Measurements from ENCODE around the gene AOC3. TPM values are rescaled to one million over a fixed set of nuclear protein-coding genes. Genes with fewer than 3 reads are reported as not detected.

Gene AOC3
- total and polyA plus RNA-seq, 4 donors, result 2.0 to 18.2 (median 4.7) TPM

- under 1% methylated on average over 71 of the region's 71 CpGs for WGBS
- H3K27ac ChIP-seq (ENCODE audit: low read depth in 1 of 2, low read length in 2 of 2), result peak within 1 kb of the TSS; percentile 87 to 95
- H3K4me1 ChIP-seq (ENCODE audit: control insufficient read depth in 4 of 4, insufficient read depth in 4 of 4, low read length in 3 of 4), result peaks cover 2 to 32% (median 24%) of the 10 kb centered on the region in 4 donors
- no peaks in the 10 kb centered on the region for H3K9me3 ChIP-seq (ENCODE audit: control insufficient read depth in 4 of 4, low read length in 3 of 4)
- TF ChIP-seq FOXA2 (IDR thresholded peaks at IDR 0.05), result no peak
- TF ChIP-seq MAX (IDR thresholded peaks at IDR 0.05), result peak; percentile 99
- peak; percentile 32 for TF ChIP-seq SP1 (IDR thresholded peaks at IDR 0.05)
- peak in 1 of 2 donors; percentile 27 for TF ChIP-seq HNF4A (conservative IDR thresholded peaks at IDR 0.05)
- no peak for TF ChIP-seq JUND (IDR thresholded peaks at IDR 0.05)
- peak; percentile 70 for TF ChIP-seq NR2F2 (IDR thresholded peaks at IDR 0.05)
- TF ChIP-seq CTCF (IDR thresholded peaks at IDR 0.05; ENCODE audit: low read depth, low read length, missing input control), result no peak
- peak in 1 of 2 donors; percentile 67 for TF ChIP-seq RXRA (IDR thresholded peaks at IDR 0.05)
- TF ChIP-seq ZBTB33 (IDR thresholded peaks at IDR 0.05), result no peak
- TF ChIP-seq EGR1 (IDR thresholded peaks at IDR 0.05; ENCODE audit: low read depth in 2 of 2), result no peak
- no peak for TF ChIP-seq HNF4G (IDR thresholded peaks at IDR 0.05)
- TF ChIP-seq GABPA (IDR thresholded peaks at IDR 0.05 in 1 of 2, conservative IDR thresholded peaks at IDR 0.05 in 1 of 2), result peak; percentile 81 to 94
- no peak for TF ChIP-seq FOXA1 (IDR thresholded peaks at IDR 0.05)
- TF ChIP-seq RAD21 (IDR thresholded peaks at IDR 0.05), result no peak
- peak; percentile 77 for TF ChIP-seq YY1 (IDR thresholded peaks at IDR 0.05)
- H3K36me3 ChIP-seq (ENCODE audit: control insufficient read depth in 4 of 4, insufficient read depth in 3 of 4, low read depth in 1 of 4, low read length in 3 of 4), result peaks cover 4 to 15% (median 10%) of the 10 kb centered on the region in 4 donors
- peak; percentile 90 for DNase-seq (ENCODE audit: low spot score)
- no peaks in the 10 kb centered on the region for H3K27me3 ChIP-seq (ENCODE audit: control insufficient read depth in 4 of 4, insufficient read depth in 4 of 4, low read length in 3 of 4)
- peak within 1 kb of the TSS; percentile 94 to 98 for H3K9ac ChIP-seq (ENCODE audit: low read depth in 1 of 2, low read length in 2 of 2)
- H3K4me3 ChIP-seq (ENCODE audit: low read depth in 1 of 3, low read length in 3 of 3), result peak within 1 kb of the TSS; percentile 76 to 98 (median 94)
Measured at GRCh38 chr17:42832934-42833766, 17.8 kb upstream of the AOC3 start, which contains the start of gene PSME3. Gene PSME3 (plus strand): TSS chr17:42833397. CDS start chr17:42833632, 235 bp downstream.

GRCh38 chr17:42833767-42834422 is 17.1 kb upstream of the AOC3 start:
- Histone ChIP-seq H3K4me3 (ENCODE audit: low read depth in 1 of 3, low read length in 3 of 3) (peak overlapping the region; percentile 76 to 98 (median 94)), H3K4me1 (ENCODE audit: control insufficient read depth in 4 of 4, insufficient read depth in 4 of 4, low read length in 3 of 4) (peaks cover 2 to 32% (median 24%) of the 10 kb centered on the region in 4 donors), H3K27ac (ENCODE audit: low read depth in 1 of 2, low read length in 2 of 2) (peak overlapping the region; percentile 87 to 95), H3K36me3 (ENCODE audit: control insufficient read depth in 4 of 4, insufficient read depth in 3 of 4, low read depth in 1 of 4, low read length in 3 of 4) (peaks cover 7 to 23% (median 16%) of the 10 kb centered on the region in 4 donors), H3K27me3 (ENCODE audit: control insufficient read depth in 4 of 4, insufficient read depth in 4 of 4, low read length in 3 of 4) (no peaks in the 10 kb centered on the region), H3K9me3 (ENCODE audit: control insufficient read depth in 4 of 4, low read length in 3 of 4) (no peaks in the 10 kb centered on the region), H3K9ac (ENCODE audit: low read depth in 1 of 2, low read length in 2 of 2) (peak overlapping the region; percentile 94 to 98)
- DNase-seq (ENCODE audit: low spot score), result no peak
- 8% methylated on average over 18 of the region's 18 CpGs for WGBS
- TF ChIP-seq FOXA2 (IDR thresholded peaks at IDR 0.05), result no peak
- no peak for TF ChIP-seq HNF4G (IDR thresholded peaks at IDR 0.05)
- no peak for TF ChIP-seq NR2F2 (IDR thresholded peaks at IDR 0.05)
- no peak for TF ChIP-seq FOXA1 (IDR thresholded peaks at IDR 0.05)
- TF ChIP-seq SP1 (IDR thresholded peaks at IDR 0.05), result no peak
- no peak for TF ChIP-seq HNF4A (conservative IDR thresholded peaks at IDR 0.05)
- no peak for TF ChIP-seq CTCF (IDR thresholded peaks at IDR 0.05; ENCODE audit: low read depth, low read length, missing input control)

All from liver (tissue), 9 donors.